PFSK-1 (cell line): ENCODE results near the gene SUN5.

Experiments
- POLR2AphosphoS5 ChIP-seq: IDR thresholded peaks from 2 replicates; pipeline ENCODE4 v1.6.1; 2012; ENCODE audit warnings: low read depth, mild to moderate bottlenecking, control low read depth, low read length, moderate library complexity
- TAF1 ChIP-seq: IDR thresholded peaks from 2 replicates; pipeline ENCODE4 v1.6.1; 2012; ENCODE audit warnings: low read length, control low read depth, borderline replicate concordance; ENCODE audit not compliant: insufficient read depth
- TF ChIP-seq, protein P1 (sequence below), 2 experiments: IDR thresholded peaks; 2 replicates each; pipeline versions ENCODE4 v1.6.1 to v1.8.0; 2011 to 2012; ENCODE audit warnings: low read depth in 2 of 2, low read length in 2 of 2, control low read depth in 1 of 2, inconsistent platforms in 1 of 2, mild to moderate bottlenecking in 1 of 2, moderate library complexity in 1 of 2; ENCODE audit not compliant: insufficient read depth in 1 of 2

DNA sequence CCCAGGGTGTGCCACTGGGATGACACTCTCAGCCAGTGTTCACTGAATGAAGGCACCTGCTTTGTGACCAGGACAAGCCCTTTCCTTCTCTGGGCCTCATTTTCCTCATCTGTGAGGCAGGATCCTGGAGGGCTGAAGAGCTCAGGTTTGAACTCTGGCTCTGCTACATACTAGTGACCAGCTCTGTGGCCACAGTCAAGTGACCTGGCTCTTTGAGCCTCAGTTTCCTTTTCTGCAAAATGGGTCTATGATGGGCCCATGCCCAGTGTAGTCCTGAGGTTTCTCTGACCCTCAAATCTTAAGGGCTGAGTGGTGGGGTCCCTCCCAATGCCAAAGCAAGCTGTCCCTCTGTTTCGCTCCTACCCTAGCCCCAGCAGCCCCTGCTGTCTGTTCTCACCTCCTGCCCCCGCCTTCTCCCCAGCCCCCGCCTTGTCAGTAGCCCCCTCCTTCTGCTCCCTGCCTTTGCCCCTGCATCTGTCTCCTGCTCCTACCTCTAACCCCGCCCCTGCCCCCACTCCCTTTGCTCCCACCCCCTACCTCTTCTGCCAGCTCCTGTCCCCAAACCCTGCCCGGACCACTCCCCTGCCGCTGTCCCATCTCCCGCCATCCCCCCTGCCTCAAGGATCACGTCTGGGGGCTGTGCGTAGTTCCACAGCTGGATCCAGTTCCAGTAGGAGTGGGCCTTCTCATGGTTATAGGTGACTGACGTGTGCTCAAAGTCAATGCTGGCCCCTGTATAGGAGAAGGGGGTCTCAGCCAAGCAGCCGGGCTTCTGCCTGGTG is 17.0 kb downstream of the SUN5 start:
- no peak for TF ChIP-seq POLR2AphosphoS5
- TF ChIP-seq TAF1 = no peak
- TF ChIP-seq, protein P1, sequence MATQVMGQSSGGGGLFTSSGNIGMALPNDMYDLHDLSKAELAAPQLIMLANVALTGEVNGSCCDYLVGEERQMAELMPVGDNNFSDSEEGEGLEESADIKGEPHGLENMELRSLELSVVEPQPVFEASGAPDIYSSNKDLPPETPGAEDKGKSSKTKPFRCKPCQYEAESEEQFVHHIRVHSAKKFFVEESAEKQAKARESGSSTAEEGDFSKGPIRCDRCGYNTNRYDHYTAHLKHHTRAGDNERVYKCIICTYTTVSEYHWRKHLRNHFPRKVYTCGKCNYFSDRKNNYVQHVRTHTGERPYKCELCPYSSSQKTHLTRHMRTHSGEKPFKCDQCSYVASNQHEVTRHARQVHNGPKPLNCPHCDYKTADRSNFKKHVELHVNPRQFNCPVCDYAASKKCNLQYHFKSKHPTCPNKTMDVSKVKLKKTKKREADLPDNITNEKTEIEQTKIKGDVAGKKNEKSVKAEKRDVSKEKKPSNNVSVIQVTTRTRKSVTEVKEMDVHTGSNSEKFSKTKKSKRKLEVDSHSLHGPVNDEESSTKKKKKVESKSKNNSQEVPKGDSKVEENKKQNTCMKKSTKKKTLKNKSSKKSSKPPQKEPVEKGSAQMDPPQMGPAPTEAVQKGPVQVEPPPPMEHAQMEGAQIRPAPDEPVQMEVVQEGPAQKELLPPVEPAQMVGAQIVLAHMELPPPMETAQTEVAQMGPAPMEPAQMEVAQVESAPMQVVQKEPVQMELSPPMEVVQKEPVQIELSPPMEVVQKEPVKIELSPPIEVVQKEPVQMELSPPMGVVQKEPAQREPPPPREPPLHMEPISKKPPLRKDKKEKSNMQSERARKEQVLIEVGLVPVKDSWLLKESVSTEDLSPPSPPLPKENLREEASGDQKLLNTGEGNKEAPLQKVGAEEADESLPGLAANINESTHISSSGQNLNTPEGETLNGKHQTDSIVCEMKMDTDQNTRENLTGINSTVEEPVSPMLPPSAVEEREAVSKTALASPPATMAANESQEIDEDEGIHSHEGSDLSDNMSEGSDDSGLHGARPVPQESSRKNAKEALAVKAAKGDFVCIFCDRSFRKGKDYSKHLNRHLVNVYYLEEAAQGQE (IDR thresholded peaks at IDR 0.05; ENCODE audit: insufficient read depth in 1 of 2, low read depth in 2 of 2, low read length in 2 of 2) = no peak
